Measurements from ENCODE around the gene ELK1. TPM values are rescaled to one million over a fixed set of nuclear protein-coding genes. Genes with fewer than 3 reads are reported as not detected.

Gene ELK1
- total RNA-seq, 2 experiments from 2014 or later, result 67.6 to 73.2 TPM

- no peak for ATAC-seq
- Mint-ChIP-seq H3K27ac (no peak overlapping the region), H3K4me3 (no peak overlapping the region), H3K9me3 (peaks cover 6% of the 10 kb centered on the region), H3K4me1 (ENCODE audit: low read depth) (peaks cover 6% of the 10 kb centered on the region), H3K27me3 (no peaks in the 10 kb centered on the region), H3K36me3 (ENCODE audit: low read depth) (peaks cover 5% of the 10 kb centered on the region)
- TF ChIP-seq CTCF (IDR thresholded peaks at IDR 0.05), result no peak
- CTCF ChIA-PET, result no interaction called here
- POLR2A ChIA-PET, result interaction anchor here (1.1 kb wide), 1 partner anchor 9 kb away, joined by 3 read pairs; no protein-coding TSS in a partner anchor
- no peak for DNase-seq
- intact Hi-C loops (cut with micrococcal nuclease), result no loop called here
Measured at GRCh38 chrX:47596256-47596655, 54.1 kb downstream of the ELK1 start.

DNA sequence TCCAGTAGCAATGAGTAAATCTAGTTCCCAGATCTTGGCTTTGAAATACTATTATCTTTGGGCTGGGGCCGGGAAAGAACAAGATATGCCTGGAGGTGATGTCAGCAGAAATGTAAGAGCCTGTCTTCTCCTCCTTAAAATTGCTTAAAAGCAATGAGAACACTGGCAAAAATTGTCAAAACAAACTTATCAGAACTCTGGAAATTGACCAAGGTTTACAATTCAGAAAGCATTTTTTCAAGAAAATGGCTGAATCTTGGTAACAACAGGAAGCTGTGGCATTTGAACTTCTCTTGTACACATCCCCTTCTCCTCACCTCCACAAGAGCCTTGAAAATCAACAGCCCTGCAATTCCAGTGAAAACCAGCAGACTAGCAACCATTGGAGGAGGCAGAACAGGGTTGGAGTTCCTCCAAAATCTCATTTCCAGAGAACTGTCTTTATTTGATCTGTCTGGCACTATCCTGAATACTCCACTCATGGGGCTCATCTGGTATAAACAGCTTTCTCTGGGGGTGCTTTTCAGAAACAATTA lies 54.6 kb downstream of the ELK1 start:
- peaks cover 6% of the 10 kb centered on the region for H3K4me1 Mint-ChIP-seq (ENCODE audit: low read depth)

GRCh38 chrX:47593522-47593921 lies 56.8 kb downstream of the ELK1 start:
- Mint-ChIP-seq H3K27ac (no peak overlapping the region), H3K36me3 (ENCODE audit: low read depth) (peaks cover 5% of the 10 kb centered on the region), H3K27me3 (no peaks in the 10 kb centered on the region), H3K4me3 (no peak overlapping the region), H3K4me1 (ENCODE audit: low read depth) (peaks cover 6% of the 10 kb centered on the region), H3K9me3 (peaks cover 6% of the 10 kb centered on the region)
- ChIA-PET POLR2A (no interaction called here), CTCF (no interaction called here)
- no peak for TF ChIP-seq CTCF (IDR thresholded peaks at IDR 0.05)
- ATAC-seq, result no peak
- no peak for DNase-seq
- intact Hi-C loops (cut with micrococcal nuclease), result no loop called here

More for the DNA sequence above, 54.6 kb downstream of the ELK1 start:
- ATAC-seq (no peak), DNase-seq (no peak)
- intact Hi-C loops (cut with micrococcal nuclease), result no loop called here
- peaks cover 5% of the 10 kb centered on the region for H3K36me3 Mint-ChIP-seq (ENCODE audit: low read depth)
- H3K9me3 Mint-ChIP-seq, result peaks cover 6% of the 10 kb centered on the region
- CTCF ChIA-PET, result interaction anchor here (1.4 kb wide), 1 partner anchor 27 kb away, joined by 5 read pairs; no protein-coding TSS in a partner anchor
- no peak overlapping the region for H3K4me3 Mint-ChIP-seq
- H3K27ac Mint-ChIP-seq, result no peak overlapping the region
- TF ChIP-seq CTCF (IDR thresholded peaks at IDR 0.05), result no peak
- no peaks in the 10 kb centered on the region for H3K27me3 Mint-ChIP-seq
- POLR2A ChIA-PET, result interaction anchor here (1.1 kb wide), 1 partner anchor 9 kb away, joined by 3 read pairs; no protein-coding TSS in a partner anchor

GRCh38 chrX:47590984-47591383 lies 59.4 kb downstream of the ELK1 start:
- peaks cover 6% of the 10 kb centered on the region for H3K4me1 Mint-ChIP-seq (ENCODE audit: low read depth)
- H3K27ac Mint-ChIP-seq, result no peak overlapping the region
- no peak for TF ChIP-seq CTCF (IDR thresholded peaks at IDR 0.05)
- no peak overlapping the region for H3K4me3 Mint-ChIP-seq
- intact Hi-C loops (cut with micrococcal nuclease), result no loop called here
- no peaks in the 10 kb centered on the region for H3K27me3 Mint-ChIP-seq
- ChIA-PET CTCF (no interaction called here), POLR2A (no interaction called here)
- no peak for DNase-seq
- no peaks in the 10 kb centered on the region for H3K9me3 Mint-ChIP-seq
- H3K36me3 Mint-ChIP-seq (ENCODE audit: low read depth), result no peaks in the 10 kb centered on the region
- no peak for ATAC-seq

- intact Hi-C loops (cut with micrococcal nuclease), result no loop called here
- H3K4me3 Mint-ChIP-seq, result no peak overlapping the region
- peaks cover 15% of the 10 kb centered on the region for H3K4me1 Mint-ChIP-seq (ENCODE audit: low read depth)
- no peaks in the 10 kb centered on the region for H3K36me3 Mint-ChIP-seq (ENCODE audit: low read depth)
- no peak overlapping the region for H3K27ac Mint-ChIP-seq
- ChIA-PET CTCF (no interaction called here), POLR2A (no interaction called here)
- ATAC-seq, result no peak
- H3K27me3 Mint-ChIP-seq, result no peaks in the 10 kb centered on the region
- H3K9me3 Mint-ChIP-seq, result no peaks in the 10 kb centered on the region
- no peak for TF ChIP-seq CTCF (IDR thresholded peaks at IDR 0.05)
- DNase-seq, result no peak
Measured at GRCh38 chrX:47587906-47588735, 62.2 kb downstream of the ELK1 start.
